Smooth muscle cell (in vitro differentiated cells): ENCODE data around the gene PPIP5K2. TPM values are rescaled to one million over a fixed set of nuclear protein-coding genes. Genes with fewer than 3 reads are reported as not detected.

Experiments used
- DNase-seq: peaks from one replicate; lab custom pipeline; 2025; ENCODE audit not compliant: unreplicated experiment; lab: John Stamatoyannopoulos, UW
- H2AFZ ChIP-seq: fragments of 200-600 bp; sonication (generic); 2 replicates; pipeline ENCODE4 v1.6.0; 2016; ENCODE audit warnings: antibody characterized with exemption, low read depth, mild to moderate bottlenecking
- H3F3A ChIP-seq: fragments of 200-600 bp; sonication (generic); 2 replicates; pipeline ENCODE4 v1.6.0; 2017; ENCODE audit warnings: antibody characterized with exemption, low read depth
- H3K27ac ChIP-seq: fragments of 200-600 bp; sonication (generic); 2 replicates; pipeline ENCODE4 v1.5.1; 2016; ENCODE audit warnings: low read depth, mild to moderate bottlenecking
- H3K27me3 ChIP-seq: fragments of 200-600 bp; sonication (generic); 2 replicates; pipeline ENCODE4 v1.6.1; 2016; ENCODE audit warnings: low read depth, mild to moderate bottlenecking
- H3K36me3 ChIP-seq: fragments of 200-600 bp; sonication (generic); 2 replicates; pipeline ENCODE4 v1.5.1; 2016; ENCODE audit warnings: low read depth
- H3K4me1 ChIP-seq: fragments of 200-600 bp; sonication (generic); 2 replicates; pipeline ENCODE4 v1.5.1; 2016; ENCODE audit warnings: low read depth
- H3K4me2 ChIP-seq: fragments of 200-600 bp; sonication (generic); 2 replicates; pipeline ENCODE4 v1.6.0; 2016; ENCODE audit warnings: mild to moderate bottlenecking
- H3K4me3 ChIP-seq: fragments of 200-600 bp; sonication (generic); 2 replicates; pipeline ENCODE4 v1.5.1; 2016; ENCODE audit warnings: mild to moderate bottlenecking
- H3K79me2 ChIP-seq: fragments of 200-600 bp; sonication (generic); 2 replicates; pipeline ENCODE4 v1.6.0; 2016; ENCODE audit warnings: low read depth, mild to moderate bottlenecking
- H3K9ac ChIP-seq: fragments of 200-600 bp; sonication (generic); 2 replicates; pipeline ENCODE4 v1.6.0; 2016; ENCODE audit warnings: low read depth
- H3K9me3 ChIP-seq: fragments of 200-600 bp; sonication (generic); replicated peaks from 2 replicates; pipeline ENCODE4 v1.5.1; 2016; ENCODE audit warnings: low read depth
- H4K20me1 ChIP-seq: fragments of 200-600 bp; sonication (generic); 2 replicates; pipeline ENCODE4 v1.6.0; 2016; ENCODE audit warnings: low read depth
- WGBS: methylation state at CpG from one replicate; pipeline ENCODE4 v1.1.7; 2016; ENCODE audit warnings: low lambda C conversion rate; 5-methylcytosine and 5-hydroxymethylcytosine counted together
- polyA plus RNA-seq: library from polyadenylated mRNA; unstranded; fragments of >200 nt; fragmentation: Nextera tagmentation; extraction: Ambion mirVana; gene quantifications from 2 replicates; pipeline ENCODE4 v1.2.1, GENCODE V29; 2016
- total RNA-seq: library from RNA; depleted of rRNA; stranded (reverse); fragments of >200 nt; gene quantifications from 2 replicates; pipeline ENCODE4 v1.2.3, GENCODE V29; 2014
- TF ChIP-seq, protein P1 (sequence below): fragments of 200-600 bp; sonication (generic); IDR thresholded peaks from 2 replicates; pipeline ENCODE4 v1.5.1; 2017; ENCODE audit warnings: borderline replicate concordance, mild to moderate bottlenecking, antibody characterized with exemption; ENCODE audit not compliant: insufficient read depth, poor library complexity, severe bottlenecking

PPIP5K2 gene
- total and polyA plus RNA-seq, 2 experiments from 2014 or later, result 22.6 to 90.3 TPM

DNA sequence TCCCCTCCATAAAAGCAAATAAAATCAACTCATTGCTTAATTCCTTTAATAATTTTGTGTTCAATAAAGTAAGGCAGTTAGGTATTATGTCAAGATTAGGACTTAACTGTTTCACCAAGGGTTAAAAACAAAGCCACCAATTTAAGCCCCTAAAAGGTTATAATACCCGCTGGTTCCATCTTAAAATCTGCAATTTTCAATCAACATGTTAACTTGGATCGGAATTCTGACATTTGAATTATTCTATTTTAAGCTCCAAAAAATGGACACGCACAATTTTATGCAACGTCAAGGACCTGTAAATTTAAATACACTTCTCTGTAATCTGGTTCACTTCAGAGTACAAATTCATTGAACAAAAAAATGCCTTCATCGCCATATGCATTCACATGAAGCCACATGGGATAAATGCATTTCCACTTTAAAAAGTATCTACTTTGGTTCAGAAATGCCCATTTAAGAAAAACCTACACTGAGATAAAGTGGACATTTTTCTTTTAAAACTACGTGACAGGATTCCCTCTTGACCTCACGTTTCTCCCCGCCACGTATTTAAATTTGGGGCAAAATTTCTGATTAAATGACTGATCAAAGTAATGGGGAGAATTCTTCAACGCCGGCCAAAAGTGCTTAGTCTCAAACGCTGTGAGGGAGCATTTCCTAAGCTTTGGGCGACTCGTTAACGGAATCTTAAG, 884 bp upstream of the PPIP5K2 start:
- 4% methylated on average over 15 of the region's 15 CpGs for WGBS
- Histone ChIP-seq H3K36me3 (no peaks in the 10 kb centered on the region), H3K4me2 (peak overlapping the region; percentile 95), H3K4me1 (peaks cover 15% of the 10 kb centered on the region), H3K27ac (peak overlapping the region; percentile 91), H3K27me3 (no peaks in the 10 kb centered on the region), H4K20me1 (no peaks in the 10 kb centered on the region), H3K79me2 (peaks cover 70% of the 10 kb centered on the region), H3F3A (peaks cover 6% of the 10 kb centered on the region), H3K9me3 (no peaks in the 10 kb centered on the region), H2AFZ (peak overlapping the region; percentile 88), H3K9ac (peak overlapping the region; percentile 92), H3K4me3 (peak overlapping the region; percentile 69)
- DNase-seq, result no peak
- TF ChIP-seq, protein P1, sequence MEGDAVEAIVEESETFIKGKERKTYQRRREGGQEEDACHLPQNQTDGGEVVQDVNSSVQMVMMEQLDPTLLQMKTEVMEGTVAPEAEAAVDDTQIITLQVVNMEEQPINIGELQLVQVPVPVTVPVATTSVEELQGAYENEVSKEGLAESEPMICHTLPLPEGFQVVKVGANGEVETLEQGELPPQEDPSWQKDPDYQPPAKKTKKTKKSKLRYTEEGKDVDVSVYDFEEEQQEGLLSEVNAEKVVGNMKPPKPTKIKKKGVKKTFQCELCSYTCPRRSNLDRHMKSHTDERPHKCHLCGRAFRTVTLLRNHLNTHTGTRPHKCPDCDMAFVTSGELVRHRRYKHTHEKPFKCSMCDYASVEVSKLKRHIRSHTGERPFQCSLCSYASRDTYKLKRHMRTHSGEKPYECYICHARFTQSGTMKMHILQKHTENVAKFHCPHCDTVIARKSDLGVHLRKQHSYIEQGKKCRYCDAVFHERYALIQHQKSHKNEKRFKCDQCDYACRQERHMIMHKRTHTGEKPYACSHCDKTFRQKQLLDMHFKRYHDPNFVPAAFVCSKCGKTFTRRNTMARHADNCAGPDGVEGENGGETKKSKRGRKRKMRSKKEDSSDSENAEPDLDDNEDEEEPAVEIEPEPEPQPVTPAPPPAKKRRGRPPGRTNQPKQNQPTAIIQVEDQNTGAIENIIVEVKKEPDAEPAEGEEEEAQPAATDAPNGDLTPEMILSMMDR, result no peak

DNA sequence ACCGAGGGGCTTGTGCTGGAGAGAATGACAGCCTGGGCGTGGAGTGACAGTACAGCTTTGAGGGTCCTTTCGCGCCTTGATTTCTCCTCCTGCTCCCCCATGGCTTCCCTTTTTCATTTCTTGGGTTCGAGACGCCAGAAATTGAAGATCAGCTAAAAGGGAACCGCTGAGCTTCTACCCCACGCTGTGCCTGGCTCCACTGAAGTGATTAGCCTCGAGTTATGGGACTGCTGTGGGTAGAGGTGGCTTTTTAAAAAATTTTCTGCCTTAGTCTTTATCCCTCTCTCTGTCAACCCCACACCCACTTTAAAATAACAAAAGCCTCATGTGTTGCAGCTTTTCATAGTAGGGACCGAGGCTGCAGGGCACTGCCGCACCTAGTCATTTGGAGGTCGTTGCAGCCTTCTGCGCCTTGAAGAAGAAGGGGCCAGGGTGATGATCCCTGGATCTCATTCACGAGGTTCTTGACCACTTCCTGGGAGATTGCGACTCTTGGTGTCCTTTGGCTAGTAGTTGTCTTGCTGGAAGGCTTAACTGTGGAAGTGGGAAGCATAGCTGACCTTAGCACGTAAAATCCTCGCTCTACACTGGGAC, 603 bp downstream of the PPIP5K2 start:
- no peak for DNase-seq
- H3K9ac ChIP-seq, result peak overlapping the region; percentile 60
- H3K4me3 ChIP-seq, result peak overlapping the region; percentile 69
- peak overlapping the region; percentile 95 for H3K4me2 ChIP-seq
- peak overlapping the region; percentile 91 for H3K27ac ChIP-seq
- peak overlapping the region; percentile 88 for H2AFZ ChIP-seq
- H3K36me3 ChIP-seq, result no peaks in the 10 kb centered on the region
- H3K79me2 ChIP-seq, result peaks cover 68% of the 10 kb centered on the region
- no peaks in the 10 kb centered on the region for H3K27me3 ChIP-seq
- TF ChIP-seq, protein P1, result no peak
- WGBS, result 3% methylated on average over 17 of the region's 17 CpGs
- no peaks in the 10 kb centered on the region for H4K20me1 ChIP-seq
- no peaks in the 10 kb centered on the region for H3K9me3 ChIP-seq
- H3K4me1 ChIP-seq, result peaks cover 15% of the 10 kb centered on the region
- peaks cover 6% of the 10 kb centered on the region for H3F3A ChIP-seq

DNA sequence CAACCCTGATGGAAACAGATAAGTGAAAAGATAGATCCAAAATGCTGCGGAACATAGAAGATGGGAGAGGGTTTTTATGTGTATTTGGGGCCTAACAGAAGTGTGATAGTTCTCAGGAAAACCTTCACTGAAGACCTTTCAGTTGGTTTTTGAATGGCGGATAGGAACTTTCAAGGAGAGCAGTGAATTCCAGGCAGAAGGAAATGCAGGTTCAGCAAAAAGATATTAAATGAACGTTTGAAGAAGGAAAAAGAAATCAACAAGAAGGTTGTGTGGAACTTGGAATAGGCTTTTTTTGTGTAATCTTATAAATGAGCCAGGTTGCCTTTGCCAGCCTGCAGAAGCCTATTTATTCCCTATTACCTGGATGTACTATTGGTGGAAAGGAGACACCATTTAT, 2.1 kb downstream of the PPIP5K2 start:
- H2AFZ ChIP-seq, result no peak overlapping the region
- H3K27me3 ChIP-seq, result no peaks in the 10 kb centered on the region
- peaks cover 15% of the 10 kb centered on the region for H3K4me1 ChIP-seq
- TF ChIP-seq, protein P1, result no peak
- H3F3A ChIP-seq, result peaks cover 6% of the 10 kb centered on the region
- H3K4me2 ChIP-seq, result peak overlapping the region; percentile 95
- H4K20me1 ChIP-seq, result peaks cover 4% of the 10 kb centered on the region
- H3K79me2 ChIP-seq, result peaks cover 57% of the 10 kb centered on the region
- no peaks in the 10 kb centered on the region for H3K9me3 ChIP-seq
- no peaks in the 10 kb centered on the region for H3K36me3 ChIP-seq
- H3K9ac ChIP-seq, result no peak overlapping the region
- no peak overlapping the region for H3K27ac ChIP-seq
- no peak for DNase-seq
- H3K4me3 ChIP-seq, result peak overlapping the region; percentile 69
- WGBS, result 95% methylated on average over 3 of the region's 3 CpGs
